Endothelial cell of umbilical vein (primary cell): ENCODE measurements around the gene ALDH1A3. TPM values are rescaled to one million over a fixed set of nuclear protein-coding genes. Genes with fewer than 3 reads are reported as not detected.

Source experiments
- BruUV-seq: library from RNA; stranded (reverse); fragments of 400-500 nt; replicated peaks from 2 replicates; lab custom pipeline; 2021; lab: Mats Ljungman, UMichigan
- CTCF ChIA-PET: fragments of 300-600, 350-600 bp; sonication (Branson Sonifier 250); formaldehyde crosslinking; loops from one replicate; lab custom pipeline; 2021; ENCODE audit warnings: antibody characterized with exemption, inconsistent platforms; lab: Charles Lee
- POLR2A ChIA-PET: fragments of 300-600, 350-600 bp; sonication (Branson Sonifier 250); formaldehyde crosslinking; loops from one replicate; lab custom pipeline; 2021; ENCODE audit warnings: antibody characterized with exemption, inconsistent platforms; lab: Charles Lee
- DNase-seq: peaks from one replicate; pipeline ENCODE4 v3.0.0-alpha.2; 2011; ENCODE audit warnings: low read depth, low spot score
- FAIRE-seq: peaks from 2 replicates; lab custom pipeline; 2011; peaks lifted over from hg19 to GRCh38; lab: Jason Lieb, UNC
- H2AFZ ChIP-seq: 2 replicates; pipeline ENCODE4 v1.6.0; 2012; ENCODE audit warnings: low read depth, low read length, control low read depth, inconsistent platforms
- H3K27ac ChIP-seq: 2 replicates; pipeline ENCODE4 v1.5.1; 2011; ENCODE audit warnings: low read depth, mild to moderate bottlenecking, control low read depth, low read length, moderate library complexity; ENCODE audit not compliant: insufficient read depth
- H3K27me3 ChIP-seq, 2 experiments: 2 replicates each; pipeline versions ENCODE4 v1.6.0 to v1.6.1; 2011; ENCODE audit warnings: low read length in 2 of 2, mixed read lengths in 1 of 2; ENCODE audit not compliant: control insufficient read depth in 2 of 2, insufficient read depth in 2 of 2
- H3K36me3 ChIP-seq, 2 experiments: 2 replicates in 1 of 2; 3 replicates in 1 of 2; pipeline ENCODE4 v1.5.1; 2011; ENCODE audit warnings: low read length in 2 of 2, mild to moderate bottlenecking in 1 of 2, moderate library complexity in 1 of 2; ENCODE audit not compliant: control insufficient read depth in 2 of 2, insufficient read depth in 2 of 2; ENCODE audit errors: extremely low read depth in 1 of 2
- H3K4me1 ChIP-seq: 3 replicates; pipeline ENCODE4 v1.5.1; 2011; ENCODE audit warnings: mild to moderate bottlenecking, low read length; ENCODE audit not compliant: control insufficient read depth, insufficient read depth; ENCODE audit errors: extremely low read depth
- H3K4me2 ChIP-seq: 2 replicates; pipeline ENCODE4 v1.6.1; 2011; ENCODE audit warnings: low read length, control low read depth, mixed read lengths; ENCODE audit not compliant: insufficient read depth
- H3K4me3 ChIP-seq, 3 experiments: fragments of 200-600 bp in 1 of 3; sonication (generic), shearing (Covaris generic) in 1 of 3; replicated peaks in 1 of 3; 2 replicates each; pipeline ENCODE4 v1.5.1; 2011 to 2016; ENCODE audit warnings: control low read depth in 3 of 3, low read length in 3 of 3, mild to moderate bottlenecking in 2 of 3, inconsistent platforms in 1 of 3, low read depth in 1 of 3, moderate library complexity in 1 of 3; ENCODE audit not compliant: insufficient read depth in 1 of 3
- H3K79me2 ChIP-seq: 2 replicates; pipeline ENCODE4 v1.6.0; 2012; ENCODE audit warnings: low read length, inconsistent platforms; ENCODE audit not compliant: control insufficient read depth, insufficient read depth
- H3K9ac ChIP-seq: replicated peaks from 2 replicates; pipeline ENCODE3; 2011; ENCODE audit warnings: low read length, control low read depth; ENCODE audit not compliant: insufficient read depth; ENCODE audit errors: extremely low read depth
- H3K9me1 ChIP-seq: replicated peaks from 3 replicates; pipeline ENCODE4 v1.6.0; 2011; ENCODE audit warnings: mild to moderate bottlenecking, low read length; ENCODE audit not compliant: control insufficient read depth, insufficient read depth; ENCODE audit errors: extremely low read depth
- H3K9me3 ChIP-seq: replicated peaks from 2 replicates; pipeline ENCODE4 v1.5.1; 2012; ENCODE audit warnings: low read length, inconsistent platforms; ENCODE audit not compliant: control insufficient read depth, insufficient read depth
- H4K20me1 ChIP-seq: replicated peaks from 2 replicates; pipeline ENCODE3; 2011; ENCODE audit warnings: mild to moderate bottlenecking, low read length; ENCODE audit not compliant: control insufficient read depth, insufficient read depth; ENCODE audit errors: extremely low read depth
- CTCF ChIP-seq, 2 donors: IDR thresholded peaks; 1 replicate in 1 of 2; 2 replicates in 1 of 2; pipeline ENCODE4 v1.5.1; 2011; ENCODE audit warnings: low read length in 2 of 2, mild to moderate bottlenecking in 2 of 2, moderate library complexity in 2 of 2, control low read depth in 1 of 2, inconsistent platforms in 1 of 2, low read depth in 1 of 2; ENCODE audit not compliant: insufficient read depth in 1 of 2; ENCODE audit errors: extremely low read depth in 1 of 2
- EZH2 ChIP-seq: IDR thresholded peaks from 2 replicates; pipeline ENCODE4 v1.6.1; 2012; ENCODE audit warnings: borderline replicate concordance, low read depth, mild to moderate bottlenecking, moderate library complexity, low read length, inconsistent platforms; ENCODE audit not compliant: severe bottlenecking
- GATA2 ChIP-seq: IDR thresholded peaks from 2 replicates; pipeline ENCODE4 v1.7.0; 2011; ENCODE audit warnings: low read depth, mild to moderate bottlenecking, moderate library complexity, mixed read lengths, low read length; ENCODE audit not compliant: insufficient read length, insufficient read depth
- JUN ChIP-seq: IDR thresholded peaks from 2 replicates; pipeline ENCODE4 v1.6.1; 2011; ENCODE audit warnings: borderline replicate concordance, low read depth; ENCODE audit not compliant: insufficient read length, insufficient read depth
- MAX ChIP-seq: IDR thresholded peaks from 2 replicates; pipeline ENCODE4 v1.6.1; 2011; ENCODE audit not compliant: insufficient read depth, insufficient read length
- POLR2A ChIP-seq: IDR thresholded peaks from 2 replicates; pipeline ENCODE4 v1.6.1; 2012; ENCODE audit warnings: low read depth, mild to moderate bottlenecking, control low read depth, low read length
- POLR2AphosphoS5 ChIP-seq: IDR thresholded peaks from 2 replicates; pipeline ENCODE4 v1.6.1; 2012; ENCODE audit warnings: low read depth, mild to moderate bottlenecking, control low read depth, low read length, moderate library complexity; ENCODE audit not compliant: insufficient read depth
- dilution Hi-C: fragments of 300-500 bp; cut with MboI; formaldehyde crosslinking; loops from one replicate; pipeline ENCODE4 v1.15.0; 2019; ENCODE audit warnings: low sequenced_read_pairs; ENCODE audit not compliant: extremely low pct_ligation_motif_present
- intact Hi-C: fragments of 100-400 bp; cut with micrococcal nuclease; formaldehyde crosslinking; loops from one replicate; pipeline ENCODE4 v1.10.0; 2022
- polyA plus RNA-seq, 4 experiments: library from polyadenylated mRNA; depleted of rRNA in 3 of 4; stranded (reverse) in 3 of 4; unstranded in 1 of 4; fragments of >200 nt; gene quantifications; 2 replicates each; pipeline versions ENCODE4 v1.2.1 to v1.2.3, GENCODE V29; 2011 to 2012; ENCODE audit warnings: missing spikeins in 1 of 4
- total RNA-seq: library from RNA; stranded (reverse); gene quantifications from 2 replicates; pipeline ENCODE4 v1.2.3, GENCODE V29; 2021

ALDH1A3 gene
- total and polyA plus RNA-seq, 2 donors (not counting 3 experiments of a cell fraction or from before 2014, with no cell fraction given), result 2.8 to 5.8 TPM

DNA sequence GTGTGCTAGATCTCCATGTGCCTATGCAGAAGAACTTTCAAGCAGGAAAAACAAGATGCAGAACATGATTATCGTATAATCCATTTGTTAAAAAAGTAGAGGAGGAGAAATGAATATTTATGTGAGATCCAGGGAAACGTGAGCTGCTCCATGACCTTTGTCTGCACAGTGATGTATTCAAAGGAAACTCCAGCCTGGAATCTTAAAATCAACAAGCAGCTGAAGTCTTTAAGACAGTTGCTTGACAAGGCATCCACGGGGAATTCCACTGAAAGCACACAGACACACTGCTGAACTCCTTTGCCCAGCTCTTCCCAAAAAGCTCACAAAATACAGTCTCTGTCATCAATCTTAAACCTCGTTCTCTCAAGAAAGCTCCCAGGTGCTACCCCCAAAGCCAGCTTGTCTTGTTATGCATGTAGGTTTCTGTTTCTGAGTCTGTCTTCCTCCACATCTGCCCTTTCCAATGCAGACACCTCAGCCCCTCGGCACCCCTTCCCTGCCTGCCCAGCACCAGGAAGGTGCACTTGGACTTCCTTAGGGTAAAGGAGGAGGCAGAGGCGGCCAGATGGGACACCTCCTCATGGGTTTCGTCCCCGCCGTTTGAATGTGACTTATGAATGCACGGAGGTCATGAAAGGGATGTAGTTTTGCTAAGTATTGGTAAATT lies 68.3 kb downstream of the ALDH1A3 start:
- intact Hi-C loops, result no loop called here
- Histone ChIP-seq H2AFZ (no peak overlapping the region), H4K20me1 (no peaks in the 10 kb centered on the region), H3K9me1 (no peaks in the 10 kb centered on the region), H3K4me2 (no peak overlapping the region), H3K9me3 (no peaks in the 10 kb centered on the region), H3K9ac (no peak overlapping the region), H3K27me3 (no peaks in the 10 kb centered on the region), H3K36me3 (no peaks in the 10 kb centered on the region), H3K4me3 (no peak overlapping the region), H3K79me2 (no peaks in the 10 kb centered on the region), H3K4me1 (no peaks in the 10 kb centered on the region), H3K27ac (no peak overlapping the region)
- BruUV-seq, result no TSS peak
- no peak for TF ChIP-seq GATA2
- TF ChIP-seq MAX, result no peak
- no peak for TF ChIP-seq JUN
- TF ChIP-seq POLR2A, result no peak
- TF ChIP-seq POLR2AphosphoS5, result no peak
- dilution Hi-C loops, result no loop called here
- DNase-seq (no peak), FAIRE-seq (no peak)
- POLR2A ChIA-PET, result no interaction called here
- CTCF ChIA-PET, result interaction anchor here (0.9 to 1.2 kb wide), 3 partner anchors 11 to 18 kb away, joined by 3 to 4 read pairs (median 3); no protein-coding TSS in a partner anchor

- intact Hi-C loops, result no loop called here
- Histone ChIP-seq H3K27ac (no peak overlapping the region), H3K79me2 (no peaks in the 10 kb centered on the region), H3K9me3 (no peaks in the 10 kb centered on the region), H3K9me1 (no peaks in the 10 kb centered on the region), H3K36me3 (no peaks in the 10 kb centered on the region), H3K4me2 (no peak overlapping the region), H3K4me1 (no peaks in the 10 kb centered on the region), H3K27me3 (no peaks in the 10 kb centered on the region), H2AFZ (no peak overlapping the region), H3K4me3 (no peak overlapping the region), H3K9ac (no peak overlapping the region), H4K20me1 (no peaks in the 10 kb centered on the region)
- FAIRE-seq (no peak), DNase-seq (no peak)
- dilution Hi-C loops, result no loop called here
- ChIA-PET CTCF (interaction anchor here (1.2 kb wide), 1 partner anchor 17 kb away, joined by 3 read pairs; no protein-coding TSS in a partner anchor), POLR2A (no interaction called here)
- no TSS peak for BruUV-seq
- TF ChIP-seq CTCF (IDR thresholded peaks at IDR 0.05; ENCODE audit: extremely low read depth in 1 of 2, insufficient read depth in 1 of 2, low read depth in 1 of 2, low read length in 2 of 2), result no peak
- no peak for TF ChIP-seq EZH2
- no peak for TF ChIP-seq POLR2A
Observed at GRCh38 chr15:100948430-100948762, 68.8 kb downstream of the ALDH1A3 start.
